ENCODE measurements around the gene C1QTNF5. TPM values are rescaled to one million over a fixed set of nuclear protein-coding genes. Genes with fewer than 3 reads are reported as not detected.

The C1QTNF5 gene
- total RNA-seq, 1 donor from 2014 or later: 1.3 TPM

DNA sequence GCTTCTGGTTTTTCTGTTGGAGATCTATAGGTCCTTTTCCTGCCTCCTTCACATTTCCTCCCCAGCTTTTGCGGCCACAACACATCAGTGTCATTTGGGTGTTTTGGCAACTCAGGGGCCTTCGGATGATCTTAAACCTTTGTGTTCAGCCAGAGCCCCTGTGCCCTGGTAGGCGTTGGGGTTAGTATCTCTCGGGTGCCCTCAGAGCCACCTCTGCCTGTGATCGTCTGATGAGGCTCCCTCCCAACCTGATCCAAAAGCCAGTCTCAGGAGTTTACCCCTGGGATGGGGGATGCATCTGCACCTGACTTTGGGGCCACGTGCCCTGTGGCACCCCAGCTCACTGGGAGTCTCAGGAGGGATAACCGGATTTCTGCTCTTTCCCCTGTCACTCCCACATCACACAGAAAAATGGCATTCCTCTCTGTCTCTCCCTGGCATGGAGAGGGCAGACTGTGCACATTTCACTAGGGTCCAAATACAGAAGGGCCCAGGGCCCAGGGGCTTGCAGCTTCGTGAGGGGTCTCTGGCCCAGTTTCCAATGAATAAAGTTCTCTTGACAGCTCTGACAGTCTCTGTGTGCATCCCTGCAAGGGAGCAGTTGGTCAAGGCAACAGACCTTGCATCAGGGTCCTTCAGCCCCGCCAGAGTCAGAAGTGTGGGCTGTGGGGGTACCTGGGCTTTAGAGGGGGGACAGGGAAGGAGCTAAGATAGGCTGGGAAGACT is 3.8 kb downstream of the C1QTNF5 start:
- Histone ChIP-seq H3K4me3 (ENCODE audit: low read depth, low read length) (no peak overlapping the region), H3K27me3 (ENCODE audit: control insufficient read depth, insufficient read depth, low read length) (peaks cover 11% of the 10 kb centered on the region), H3K36me3 (ENCODE audit: control insufficient read depth, insufficient read depth, low read length) (peaks cover 5% of the 10 kb centered on the region)
- no peak for TF ChIP-seq CTCF (IDR thresholded peaks at IDR 0.05; ENCODE audit: insufficient read depth, low read length, severe bottlenecking)
- FAIRE-seq (no peak), DNase-seq (ENCODE audit: low read depth) (no peak)

DNA sequence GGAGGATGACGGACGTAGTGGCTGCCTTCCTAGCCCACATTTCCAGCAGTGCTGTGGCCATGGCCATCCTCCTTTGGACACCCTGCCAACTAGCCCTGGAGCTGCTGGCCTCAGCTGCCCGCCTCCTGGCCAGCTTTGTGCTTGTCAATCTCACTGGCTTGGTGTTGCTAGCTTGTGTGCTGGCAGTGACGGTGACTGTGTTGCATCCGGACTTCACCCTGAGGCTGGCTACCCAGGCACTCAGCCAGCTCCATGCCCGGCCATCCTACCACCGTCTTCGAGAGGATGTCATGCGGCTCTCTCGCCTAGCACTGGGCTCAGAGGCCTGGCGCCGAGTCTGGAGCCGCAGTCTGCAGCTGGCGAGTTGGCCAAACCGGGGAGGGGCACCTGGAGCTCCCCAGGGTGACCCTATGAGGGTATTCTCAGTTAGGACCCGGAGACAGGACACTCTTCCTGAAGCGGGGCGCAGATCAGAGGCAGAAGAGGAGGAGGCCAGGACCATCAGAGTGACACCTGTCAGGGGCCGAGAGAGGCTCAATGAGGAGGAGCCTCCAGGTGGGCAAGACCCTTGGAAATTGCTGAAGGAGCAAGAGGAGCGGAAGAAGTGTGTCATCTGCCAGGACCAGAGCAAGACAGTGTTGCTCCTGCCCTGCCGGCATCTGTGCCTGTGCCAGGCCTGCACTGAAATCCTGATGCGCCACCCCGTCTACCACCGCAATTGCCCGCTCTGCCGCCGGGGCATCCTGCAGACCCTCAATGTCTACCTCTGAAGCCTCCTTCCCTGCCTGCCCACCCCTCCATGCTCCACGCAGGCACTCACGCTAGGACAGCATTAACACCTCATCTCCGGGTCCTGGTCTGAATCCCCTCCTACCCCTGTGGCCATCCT is 4.8 kb downstream of the C1QTNF5 start:
- Histone ChIP-seq H3K36me3 (ENCODE audit: control insufficient read depth, insufficient read depth, low read length) (peaks cover 5% of the 10 kb centered on the region), H3K4me3 (ENCODE audit: low read depth, low read length) (no peak overlapping the region), H3K27me3 (ENCODE audit: control insufficient read depth, insufficient read depth, low read length) (peaks cover 6% of the 10 kb centered on the region)
- TF ChIP-seq CTCF (IDR thresholded peaks at IDR 0.05; ENCODE audit: insufficient read depth, low read length, severe bottlenecking): no peak
- DNase-seq (ENCODE audit: low read depth): no peak
- FAIRE-seq: peak; percentile 43

GRCh38 chr11:119335091-119335654 is 5.5 kb downstream of the C1QTNF5 start:
- peaks cover 5% of the 10 kb centered on the region for H3K36me3 ChIP-seq (ENCODE audit: control insufficient read depth, insufficient read depth, low read length)
- no peak for FAIRE-seq

GRCh38 chr11:119334174-119334930 is 6.3 kb downstream of the C1QTNF5 start, which contains the start of gene RNF26:
Gene RNF26 (plus strand): TSS chr11:119334527. CDS start chr11:119335123, 596 bp downstream.
- FAIRE-seq (peak; percentile 76), DNase-seq (ENCODE audit: low read depth) (peak; percentile 94)
- Histone ChIP-seq H3K4me3 (ENCODE audit: low read depth, low read length) (peak within 1 kb of the TSS; percentile 75), H3K27me3 (ENCODE audit: control insufficient read depth, insufficient read depth, low read length) (peaks cover 2% of the 10 kb centered on the region), H3K36me3 (ENCODE audit: control insufficient read depth, insufficient read depth, low read length) (peaks cover 5% of the 10 kb centered on the region)
- no peak for TF ChIP-seq CTCF (IDR thresholded peaks at IDR 0.05; ENCODE audit: insufficient read depth, low read length, severe bottlenecking)

More at GRCh38 chr11:119335091-119335654, 5.5 kb downstream of the C1QTNF5 start:
- H3K27me3 ChIP-seq (ENCODE audit: control insufficient read depth, insufficient read depth, low read length): peaks cover 4% of the 10 kb centered on the region
- peak overlapping the region; percentile 75 for H3K4me3 ChIP-seq (ENCODE audit: low read depth, low read length)
- DNase-seq (ENCODE audit: low read depth): no peak
- TF ChIP-seq CTCF (IDR thresholded peaks at IDR 0.05; ENCODE audit: insufficient read depth, low read length, severe bottlenecking): no peak

- Histone ChIP-seq H3K4me3 (ENCODE audit: low read depth, low read length) (no peak overlapping the region), H3K36me3 (ENCODE audit: control insufficient read depth, insufficient read depth, low read length) (peaks cover 5% of the 10 kb centered on the region), H3K27me3 (ENCODE audit: control insufficient read depth, insufficient read depth, low read length) (no peaks in the 10 kb centered on the region)
- DNase-seq (ENCODE audit: low read depth) (no peak), FAIRE-seq (no peak)
- no peak for TF ChIP-seq CTCF (IDR thresholded peaks at IDR 0.05; ENCODE audit: insufficient read depth, low read length, severe bottlenecking)
Observed at GRCh38 chr11:119332111-119332765, 8.4 kb downstream of the C1QTNF5 start.

Measured in bronchial epithelial cell (primary cell).